Stimulated activated CD8-positive, alpha-beta memory T cell treated with anti-CD3 and anti-CD28 coated beads, Interleukin-7, amount 100 ng/mL, for 4 hours (primary cell): ENCODE data around the gene ERFL.
A peak's percentile ranks its signal among the peaks of the same experiment; 100 is the strongest.
"Not testable (repeated sequence)": the region's sequence is repeated elsewhere in the genome, so short reads cannot be mapped to it uniquely, and the experiment has no call there.

Experiments used
- DNase-seq, 2 donors: peaks; one replicate each; pipeline ENCODE4 v3.0.0-alpha.2; 2020; ENCODE audit warnings: low read depth in 2 of 2

ERFL gene

GRCh38 chr19:41877916-41878905 lies 50.0 kb downstream of the ERFL start:
- no peak for DNase-seq

- no peak for DNase-seq
Measured at GRCh38 chr19:41876847-41877832, 51.1 kb downstream of the ERFL start, which contains the start of gene CD79A. Gene CD79A (plus strand): TSS chr19:41877279. CDS start chr19:41877305, 26 bp downstream.

- DNase-seq: not testable (repeated sequence)
Measured at GRCh38 chr19:41875973-41876372, 52.3 kb downstream of the ERFL start.

- peak in 1 of 2 donors; percentile 43 for DNase-seq
Measured at GRCh38 chr19:41872775-41873647, 55.2 kb downstream of the ERFL start.

GRCh38 chr19:41872384-41872774 lies 55.9 kb downstream of the ERFL start:
- no peak for DNase-seq

- DNase-seq: peak in 1 of 2 donors; percentile 43
Measured at GRCh38 chr19:41871573-41872383, 56.5 kb downstream of the ERFL start.

GRCh38 chr19:41870401-41870873 lies 57.8 kb downstream of the ERFL start:
- DNase-seq: no peak

GRCh38 chr19:41869374-41869955 lies 58.8 kb downstream of the ERFL start:
- no peak for DNase-seq

- DNase-seq: no peak
Measured at GRCh38 chr19:41868989-41869300, 59.3 kb downstream of the ERFL start.

- no peak for DNase-seq
Measured at GRCh38 chr19:41868120-41868988, 59.9 kb downstream of the ERFL start.

- DNase-seq: no peak
Measured at GRCh38 chr19:41866284-41866683, 62.0 kb downstream of the ERFL start.

GRCh38 chr19:41864374-41864773 lies 63.9 kb downstream of the ERFL start:
- no peak for DNase-seq

GRCh38 chr19:41863209-41863931 lies 64.9 kb downstream of the ERFL start:
- no peak for DNase-seq

GRCh38 chr19:41862445-41862986 lies 65.7 kb downstream of the ERFL start:
- no peak for DNase-seq

- DNase-seq: no peak
Measured at GRCh38 chr19:41861846-41862245, 66.4 kb downstream of the ERFL start.

- no peak for DNase-seq
Measured at GRCh38 chr19:41861116-41861768, 67.0 kb downstream of the ERFL start.

GRCh38 chr19:41860419-41861115 lies 67.7 kb downstream of the ERFL start:
- no peak for DNase-seq
